Upper lobe of right lung (tissue), 1 donor: ENCODE measurements around the gene DNAJB6. TPM values are rescaled to one million over a fixed set of nuclear protein-coding genes. Genes with fewer than 3 reads are reported as not detected.

Experiments
- ATAC-seq: fragments of 200-7000 bp; cut with Tn5 transposase; one replicate; pipeline ENCODE4 v1.9.1; 2020; ENCODE audit warnings: mild to moderate bottlenecking, moderate library complexity
- DNase-seq: peaks from one replicate; pipeline ENCODE4 v3.0.0-alpha.2; 2020
- H3K27ac ChIP-seq: fragments of 200-600 bp; one replicate; pipeline ENCODE4 v1.8.0; 2022
- H3K27me3 ChIP-seq: fragments of 200-600 bp; one replicate; pipeline ENCODE4 v1.8.0; 2022; ENCODE audit warnings: mild to moderate bottlenecking
- H3K36me3 ChIP-seq: fragments of 200-600 bp; one replicate; pipeline ENCODE4 v1.8.0; 2022
- H3K4me1 ChIP-seq: fragments of 200-600 bp; one replicate; pipeline ENCODE4 v1.8.0; 2022
- H3K4me3 ChIP-seq: fragments of 200-600 bp; one replicate; pipeline ENCODE4 v1.8.0; 2022; ENCODE audit warnings: mild to moderate bottlenecking
- H3K9me3 ChIP-seq: fragments of 200-600 bp; one replicate; pipeline ENCODE4 v1.8.0; 2022
- CTCF ChIP-seq: fragments of 200-600 bp; IDR thresholded peaks from one replicate; pipeline ENCODE4 v1.8.0; 2022; ENCODE audit warnings: antibody characterized with exemption
- intact Hi-C: fragments of 100-400 bp; cut with DNase I; formaldehyde crosslinking; loops from one replicate; pipeline ENCODE4 v1.11.0; 2022
- total RNA-seq: library from RNA; stranded (reverse); fragmentation: NEBNext Ultra II Directional; extraction: Animal tissue kit (Norgen Biotek cat#: 25700); gene quantifications from one replicate; pipeline ENCODE4 v1.2.1, GENCODE V29; 2021
- donor health status: DM: no; HTN: yes; CAD: no; lungs with severe emphysema.

The DNAJB6 gene
- total RNA-seq, 1 donor from 2014 or later: 95.8 TPM

- no peak overlapping the region for H3K4me3 ChIP-seq
- no peaks in the 10 kb centered on the region for H3K27me3 ChIP-seq
- H3K27ac ChIP-seq: no peak overlapping the region
- no peaks in the 10 kb centered on the region for H3K9me3 ChIP-seq
- DNase-seq: no peak
- peaks cover 10% of the 10 kb centered on the region for H3K4me1 ChIP-seq
- peak; percentile 55 for ATAC-seq
- intact Hi-C loops: no loop called here
- H3K36me3 ChIP-seq: peaks cover 64% of the 10 kb centered on the region
- TF ChIP-seq CTCF: no peak
Observed at GRCh38 chr7:157384301-157384700, 47.5 kb downstream of the DNAJB6 start.

GRCh38 chr7:157386979-157387800 is 50.4 kb downstream of the DNAJB6 start:
- intact Hi-C loops: no loop called here
- Histone ChIP-seq H3K27ac (no peak overlapping the region), H3K9me3 (no peaks in the 10 kb centered on the region), H3K36me3 (peaks cover 78% of the 10 kb centered on the region), H3K27me3 (no peaks in the 10 kb centered on the region), H3K4me3 (no peak overlapping the region), H3K4me1 (peaks cover 17% of the 10 kb centered on the region)
- DNase-seq (peak; percentile 80), ATAC-seq (peak; percentile 86)
- peak; percentile 90 for TF ChIP-seq CTCF

- intact Hi-C loops: no loop called here
- no peaks in the 10 kb centered on the region for H3K27me3 ChIP-seq
- no peak for TF ChIP-seq CTCF
- DNase-seq (no peak), ATAC-seq (no peak)
- peaks cover 17% of the 10 kb centered on the region for H3K4me1 ChIP-seq
- peaks cover 67% of the 10 kb centered on the region for H3K36me3 ChIP-seq
- no peak overlapping the region for H3K27ac ChIP-seq
- H3K9me3 ChIP-seq: no peaks in the 10 kb centered on the region
- H3K4me3 ChIP-seq: no peak overlapping the region
Observed at GRCh38 chr7:157388301-157388700, 51.5 kb downstream of the DNAJB6 start.

- DNase-seq (no peak), ATAC-seq (peak; percentile 89)
- H3K27me3 ChIP-seq: no peaks in the 10 kb centered on the region
- peaks cover 48% of the 10 kb centered on the region for H3K36me3 ChIP-seq
- no peak for TF ChIP-seq CTCF
- intact Hi-C loops: no loop called here
- H3K4me1 ChIP-seq: peaks cover 17% of the 10 kb centered on the region
- H3K4me3 ChIP-seq: no peak overlapping the region
- H3K9me3 ChIP-seq: no peaks in the 10 kb centered on the region
- H3K27ac ChIP-seq: no peak overlapping the region
Observed at GRCh38 chr7:157389951-157390730, 53.3 kb downstream of the DNAJB6 start.

GRCh38 chr7:157391036-157391710 is 54.4 kb downstream of the DNAJB6 start:
- no peak for TF ChIP-seq CTCF
- intact Hi-C loops: no loop called here
- Histone ChIP-seq H3K36me3 (peaks cover 43% of the 10 kb centered on the region), H3K4me1 (peaks cover 17% of the 10 kb centered on the region), H3K9me3 (no peaks in the 10 kb centered on the region), H3K4me3 (no peak overlapping the region), H3K27ac (no peak overlapping the region), H3K27me3 (no peaks in the 10 kb centered on the region)
- no peak for ATAC-seq
- no peak for DNase-seq
